ENCODE results near the gene EIF1B.
A peak's percentile ranks its signal among the peaks of the same experiment; 100 is the strongest.

The EIF1B gene

DNA sequence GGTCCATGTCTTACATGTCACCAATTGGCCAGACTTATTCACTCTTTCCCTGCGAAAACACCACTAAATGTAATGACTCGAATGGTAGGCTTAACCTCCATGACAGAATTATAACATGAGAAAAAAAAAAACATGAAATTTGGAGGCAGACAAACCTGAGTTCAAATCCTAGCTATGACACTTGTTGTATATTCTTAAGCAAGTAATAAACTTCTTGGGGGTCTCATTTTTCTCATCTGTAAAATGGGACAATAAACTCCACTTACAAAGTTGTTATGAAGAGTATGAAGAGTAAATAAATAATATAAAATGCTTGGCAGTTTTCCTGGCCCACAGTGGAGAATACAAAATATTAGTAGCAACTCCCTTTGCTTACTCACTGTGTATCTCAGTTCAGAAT lies 11.4 kb upstream of the EIF1B start:
- no peak for DNase-seq
- Mint-ChIP-seq H3K4me1 (no peaks in the 10 kb centered on the region), H3K9me3 (no peaks in the 10 kb centered on the region), H3K27me3 (no peaks in the 10 kb centered on the region), H3K4me3 (no peak overlapping the region), H3K36me3 (no peaks in the 10 kb centered on the region), H3K27ac (no peak overlapping the region)
- CTCF ChIA-PET: no interaction called here

DNA sequence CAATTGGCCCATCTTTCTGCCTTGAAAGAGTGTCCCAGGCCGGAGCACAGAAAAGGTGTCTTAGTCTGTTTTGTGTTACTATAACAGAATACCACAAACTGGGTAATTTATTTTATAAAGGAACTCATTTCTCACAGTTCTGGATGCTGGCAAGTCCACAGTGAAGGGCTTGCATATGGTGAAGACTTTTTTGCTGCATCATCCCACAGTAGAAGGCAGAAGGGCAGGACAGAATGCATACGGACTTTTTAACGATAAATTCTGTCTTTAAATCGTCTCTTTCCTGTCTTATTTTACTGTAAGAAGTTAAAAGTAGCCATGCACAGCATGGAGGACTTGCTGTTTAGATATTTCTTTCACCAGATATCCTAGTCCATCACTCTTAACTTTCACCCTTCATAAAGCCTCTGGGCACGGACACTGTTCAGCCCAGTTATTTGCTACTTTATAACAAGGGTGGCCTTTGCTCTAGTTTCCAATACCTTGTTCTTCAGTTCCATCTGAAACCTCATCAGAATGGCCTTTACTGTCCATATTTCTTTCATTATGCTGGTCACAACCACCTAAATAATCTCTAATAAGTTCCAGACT lies 10.3 kb upstream of the EIF1B start:
- no peaks in the 10 kb centered on the region for H3K4me1 Mint-ChIP-seq
- DNase-seq: no peak
- H3K36me3 Mint-ChIP-seq: no peaks in the 10 kb centered on the region
- no peak overlapping the region for H3K4me3 Mint-ChIP-seq
- CTCF ChIA-PET: no interaction called here
- no peaks in the 10 kb centered on the region for H3K27me3 Mint-ChIP-seq
- no peak overlapping the region for H3K27ac Mint-ChIP-seq
- H3K9me3 Mint-ChIP-seq: no peaks in the 10 kb centered on the region

- Mint-ChIP-seq H3K9me3 (no peaks in the 10 kb centered on the region), H3K36me3 (no peaks in the 10 kb centered on the region), H3K4me1 (no peaks in the 10 kb centered on the region), H3K27me3 (no peaks in the 10 kb centered on the region), H3K4me3 (no peak overlapping the region), H3K27ac (no peak overlapping the region)
- DNase-seq: no peak
- CTCF ChIA-PET: interaction anchor here (1.4 kb wide), 1 partner anchor 11 kb away, joined by 5 read pairs; no protein-coding TSS in a partner anchor
Measured at GRCh38 chr3:40299721-40300335, 9.7 kb upstream of the EIF1B start.

GRCh38 chr3:40302784-40303183 lies 6.7 kb upstream of the EIF1B start:
- CTCF ChIA-PET: no interaction called here
- Mint-ChIP-seq H3K27ac (no peak overlapping the region), H3K4me1 (no peaks in the 10 kb centered on the region), H3K36me3 (no peaks in the 10 kb centered on the region), H3K27me3 (no peaks in the 10 kb centered on the region), H3K9me3 (no peaks in the 10 kb centered on the region), H3K4me3 (no peak overlapping the region)
- DNase-seq: no peak

DNA sequence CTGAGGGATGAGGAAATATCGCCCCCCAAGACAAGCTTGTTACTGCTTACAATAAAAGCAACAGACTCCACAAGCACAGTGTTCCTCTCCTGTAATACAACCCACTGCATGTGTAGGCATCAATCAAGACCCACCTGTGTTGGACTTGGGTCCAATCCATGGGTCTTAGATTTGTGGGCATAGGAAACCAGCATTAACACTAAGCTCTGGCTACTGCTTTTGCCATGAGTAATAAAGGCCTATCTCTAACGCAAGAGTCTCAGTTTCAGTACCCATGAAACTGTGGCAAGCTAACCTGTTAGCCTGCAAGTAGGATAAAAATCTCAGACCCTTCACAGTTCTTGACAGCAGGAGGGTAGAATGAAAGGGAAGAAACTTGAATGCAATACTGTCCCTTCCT lies 5.2 kb upstream of the EIF1B start:
- Mint-ChIP-seq H3K4me1 (peaks cover 7% of the 10 kb centered on the region), H3K4me3 (no peak overlapping the region), H3K27me3 (no peaks in the 10 kb centered on the region), H3K36me3 (no peaks in the 10 kb centered on the region), H3K27ac (no peak overlapping the region), H3K9me3 (no peaks in the 10 kb centered on the region)
- DNase-seq: no peak
- CTCF ChIA-PET: interaction anchor here (1.3 kb wide), 1 partner anchor 24 kb away, joined by 3 read pairs; no protein-coding TSS in a partner anchor

DNA sequence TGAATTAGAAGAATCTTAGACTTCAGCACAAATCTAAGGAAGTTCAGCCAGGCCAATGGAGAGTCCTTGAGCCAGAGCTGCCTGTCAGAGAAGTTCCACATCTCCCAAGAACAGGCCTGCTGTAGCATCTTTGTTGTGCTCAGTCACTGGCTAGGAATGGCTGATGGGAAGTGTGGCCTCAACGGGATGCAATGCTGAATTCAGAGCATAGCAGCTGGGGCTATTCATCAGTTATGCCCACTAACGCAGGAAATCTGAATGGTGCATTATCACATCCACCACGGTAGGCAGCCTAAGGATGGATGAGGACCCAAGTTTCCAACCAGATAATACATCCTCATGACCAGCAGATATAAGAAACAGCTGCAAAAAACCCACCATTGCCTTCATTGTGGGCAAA lies 3.2 kb upstream of the EIF1B start:
- Mint-ChIP-seq H3K36me3 (peaks cover 11% of the 10 kb centered on the region), H3K9me3 (no peaks in the 10 kb centered on the region), H3K27ac (no peak overlapping the region), H3K4me1 (peaks cover 13% of the 10 kb centered on the region), H3K27me3 (no peaks in the 10 kb centered on the region), H3K4me3 (no peak overlapping the region)
- CTCF ChIA-PET: interaction anchor here (1.3 to 4.0 kb wide), 3 partner anchors 11 to 114 kb away, joined by 3 to 19 read pairs (median 18); no protein-coding TSS in a partner anchor
- DNase-seq: no peak

- peaks cover 21% of the 10 kb centered on the region for H3K4me1 Mint-ChIP-seq
- peaks cover 16% of the 10 kb centered on the region for H3K36me3 Mint-ChIP-seq
- DNase-seq: no peak
- H3K27me3 Mint-ChIP-seq: no peaks in the 10 kb centered on the region
- no peaks in the 10 kb centered on the region for H3K9me3 Mint-ChIP-seq
- CTCF ChIA-PET: interaction anchor here (1.3 to 4.0 kb wide), 4 partner anchors 10 to 218 kb away, joined by 3 to 19 read pairs (median 10); partner anchors contain the start of gene ZNF621
- no peak overlapping the region for H3K4me3 Mint-ChIP-seq
- no peak overlapping the region for H3K27ac Mint-ChIP-seq
Measured at GRCh38 chr3:40307176-40307575, 2.3 kb upstream of the EIF1B start.

DNA sequence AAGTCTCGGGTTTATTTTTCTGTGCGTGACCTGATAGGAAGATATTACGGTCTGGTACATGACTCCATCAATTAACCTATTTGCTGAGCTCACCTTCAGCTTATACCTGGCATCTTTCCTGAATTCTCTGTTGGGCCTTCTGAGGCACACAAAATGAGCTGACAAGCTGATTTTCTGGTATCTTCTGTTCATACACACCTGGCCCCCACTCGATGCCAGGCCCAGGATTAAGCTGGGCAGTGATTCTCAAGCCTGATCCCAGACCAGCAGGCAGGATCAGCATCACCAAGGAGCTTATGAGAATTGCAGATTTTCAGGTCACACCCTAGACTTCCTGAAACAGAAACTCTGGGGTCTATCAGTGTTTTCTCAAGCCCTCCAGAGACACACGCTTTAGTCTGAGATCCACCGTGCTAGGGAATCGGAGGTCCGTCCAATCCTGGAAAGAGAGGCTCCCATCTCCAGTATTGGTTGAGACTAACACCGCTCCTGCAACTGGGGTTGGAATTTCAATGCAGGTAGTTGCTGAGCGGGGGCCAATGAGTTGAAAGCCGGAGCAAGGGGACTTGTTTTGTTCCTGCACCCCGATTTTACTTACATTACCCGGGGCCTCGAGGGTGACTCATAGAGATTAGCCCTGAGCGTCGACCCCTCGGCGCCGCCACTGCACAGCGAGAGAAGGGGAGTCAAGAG lies 636 bp upstream of the EIF1B start:
- peaks cover 23% of the 10 kb centered on the region for H3K4me1 Mint-ChIP-seq
- CTCF ChIA-PET: interaction anchor here (0.5 to 4.0 kb wide), 9 partner anchors 8 to 216 kb away, joined by 3 to 19 read pairs (median 4); partner anchors contain the start of gene ZNF621
- no peak for DNase-seq
- H3K9me3 Mint-ChIP-seq: no peaks in the 10 kb centered on the region
- peak overlapping the region; percentile 98 for H3K27ac Mint-ChIP-seq
- peaks cover 28% of the 10 kb centered on the region for H3K36me3 Mint-ChIP-seq
- no peaks in the 10 kb centered on the region for H3K27me3 Mint-ChIP-seq
- peak overlapping the region; percentile 100 for H3K4me3 Mint-ChIP-seq

- CTCF ChIA-PET: interaction anchor here (1.0 to 8.3 kb wide), 4 partner anchors 9 to 149 kb away, joined by 4 to 90 read pairs (median 12); no protein-coding TSS in a partner anchor
- DNase-seq: no peak
- H3K4me1 Mint-ChIP-seq: peaks cover 23% of the 10 kb centered on the region
- H3K9me3 Mint-ChIP-seq: no peaks in the 10 kb centered on the region
- H3K36me3 Mint-ChIP-seq: peaks cover 32% of the 10 kb centered on the region
- H3K27me3 Mint-ChIP-seq: no peaks in the 10 kb centered on the region
- peak overlapping the region; percentile 100 for H3K4me3 Mint-ChIP-seq
- H3K27ac Mint-ChIP-seq: peak overlapping the region; percentile 98
Measured at GRCh38 chr3:40309925-40310695, 603 bp downstream of the EIF1B start.

- Mint-ChIP-seq H3K4me3 (peak overlapping the region; percentile 100), H3K4me1 (peaks cover 23% of the 10 kb centered on the region), H3K9me3 (no peaks in the 10 kb centered on the region), H3K36me3 (peaks cover 32% of the 10 kb centered on the region), H3K27ac (peak overlapping the region; percentile 98), H3K27me3 (no peaks in the 10 kb centered on the region)
- DNase-seq: no peak
- CTCF ChIA-PET: interaction anchor here (1.4 to 8.3 kb wide), 2 partner anchors 10 to 120 kb away, joined by 5 to 90 read pairs; no protein-coding TSS in a partner anchor
Measured at GRCh38 chr3:40310705-40311104, 1.2 kb downstream of the EIF1B start.

- no peak for DNase-seq
- Mint-ChIP-seq H3K9me3 (no peaks in the 10 kb centered on the region), H3K27ac (no peak overlapping the region), H3K27me3 (no peaks in the 10 kb centered on the region), H3K36me3 (peaks cover 32% of the 10 kb centered on the region), H3K4me1 (peaks cover 23% of the 10 kb centered on the region), H3K4me3 (no peak overlapping the region)
- CTCF ChIA-PET: interaction anchor here (8.3 kb wide), 1 partner anchor 122 kb away, joined by 90 read pairs; no protein-coding TSS in a partner anchor
Measured at GRCh38 chr3:40312661-40313226, 3.2 kb downstream of the EIF1B start.

DNA sequence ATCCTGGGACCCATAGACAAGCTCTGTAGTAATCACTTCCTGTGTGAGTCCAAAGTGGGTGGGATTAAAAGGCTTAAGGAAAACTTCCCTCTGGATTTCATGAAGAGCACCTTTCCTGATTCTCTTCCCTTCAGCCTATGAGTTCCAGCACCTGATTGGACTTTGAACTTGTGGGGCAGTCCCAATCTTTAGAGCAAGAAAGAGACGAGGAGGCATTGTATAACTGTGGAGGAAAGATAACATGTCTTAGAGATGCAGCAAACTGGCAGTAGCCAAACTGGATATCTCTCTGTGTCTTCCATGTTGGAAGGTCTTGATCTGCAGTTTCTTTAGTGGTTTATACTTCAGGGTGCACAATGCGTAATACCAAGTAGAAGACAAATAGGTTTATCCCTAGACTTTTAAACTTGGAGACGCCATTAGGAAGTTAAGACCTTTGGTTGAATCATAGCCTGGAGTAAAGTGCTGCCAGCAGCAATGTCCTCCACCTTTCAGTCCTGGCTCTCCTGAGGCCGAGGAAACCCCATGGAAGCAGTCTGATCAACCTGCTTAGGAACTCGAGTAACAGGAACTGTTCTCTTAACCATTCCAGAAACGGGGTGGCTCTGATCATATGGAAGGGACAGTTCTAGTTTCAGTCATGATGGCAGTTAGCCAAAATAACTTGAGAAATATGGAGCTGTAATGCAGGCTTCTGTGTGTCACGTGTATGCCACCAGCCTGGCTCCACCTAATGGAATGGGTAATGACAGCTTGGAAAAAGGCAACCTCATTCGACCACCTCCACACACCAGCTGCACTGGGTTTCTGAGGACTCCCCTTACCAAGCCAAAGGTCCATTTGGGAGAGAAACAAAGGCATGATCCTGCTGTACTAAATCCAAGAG lies 4.7 kb downstream of the EIF1B start:
- Mint-ChIP-seq H3K36me3 (peaks cover 32% of the 10 kb centered on the region), H3K9me3 (no peaks in the 10 kb centered on the region), H3K4me3 (no peak overlapping the region), H3K4me1 (peaks cover 16% of the 10 kb centered on the region), H3K27ac (no peak overlapping the region), H3K27me3 (no peaks in the 10 kb centered on the region)
- DNase-seq: no peak
- CTCF ChIA-PET: interaction anchor here (0.7 to 8.3 kb wide), 4 partner anchors 13 to 123 kb away, joined by 3 to 90 read pairs (median 3); no protein-coding TSS in a partner anchor
